GM23338 (cell line): ENCODE data around the gene RNF4. TPM values are rescaled to one million over a fixed set of nuclear protein-coding genes. Genes with fewer than 3 reads are reported as not detected.

Source experiments
- ATAC-seq: fragments of 200-7000 bp; cut with Tn5 transposase; 3 replicates; pipeline ENCODE4 v1.9.1; 2020
- DNase-seq: peaks from one replicate; pipeline ENCODE4 v3.0.0-alpha.2; 2015; ENCODE audit warnings: low spot score
- H2AFZ ChIP-seq: fragments of 200-600 bp; sonication (generic); 2 replicates; pipeline ENCODE4 v1.8.0; 2016; ENCODE audit warnings: antibody characterized with exemption, mild to moderate bottlenecking, moderate library complexity
- H3F3A ChIP-seq: fragments of 200-600 bp; sonication (generic); replicated peaks from 2 replicates; pipeline ENCODE4 v1.8.0; 2017; ENCODE audit warnings: antibody characterized with exemption, mixed run types, low read depth
- H3K27ac ChIP-seq: fragments of 200-600 bp; sonication (generic); 2 replicates; pipeline ENCODE4 v1.6.1; 2016; ENCODE audit warnings: low read depth
- H3K27me3 ChIP-seq: fragments of 200-600 bp; sonication (generic); 2 replicates; pipeline ENCODE4 v1.8.0; 2016; ENCODE audit warnings: mild to moderate bottlenecking, mixed run types, moderate library complexity; ENCODE audit not compliant: insufficient read depth
- H3K36me3 ChIP-seq: fragments of 200-600 bp; sonication (generic); 2 replicates; pipeline ENCODE4 v1.8.0; 2016; ENCODE audit warnings: mild to moderate bottlenecking; ENCODE audit not compliant: insufficient read depth
- H3K4me1 ChIP-seq: fragments of 200-600 bp; sonication (generic); 2 replicates; pipeline ENCODE4 v1.8.0; 2016; ENCODE audit warnings: mild to moderate bottlenecking, moderate library complexity; ENCODE audit not compliant: insufficient read depth
- H3K4me2 ChIP-seq: fragments of 200-600 bp; sonication (generic); 2 replicates; pipeline ENCODE4 v1.7.1; 2017; ENCODE audit warnings: mixed run types
- H3K4me3 ChIP-seq: fragments of 200-600 bp; sonication (generic); 2 replicates; pipeline ENCODE4 v1.6.1; 2016; ENCODE audit warnings: mixed run types
- H3K79me2 ChIP-seq: fragments of 200-600 bp; sonication (generic); replicated peaks from 2 replicates; pipeline ENCODE4 v1.8.0; 2017; ENCODE audit warnings: mild to moderate bottlenecking; ENCODE audit not compliant: insufficient read depth
- H3K9me2 ChIP-seq: fragments of 200-600 bp; sonication (generic); 2 replicates; pipeline ENCODE4 v1.8.0; 2017; ENCODE audit not compliant: insufficient read depth
- H4K20me1 ChIP-seq: fragments of 200-600 bp; sonication (generic); replicated peaks from 2 replicates; pipeline ENCODE4 v1.8.0; 2017; ENCODE audit warnings: mild to moderate bottlenecking; ENCODE audit not compliant: insufficient read depth
- H3K27ac Mint-ChIP-seq: 2 replicates; pipeline ENCODE4 v1.8.0; 2020; ENCODE audit warnings: inconsistent platforms, mild to moderate bottlenecking, moderate library complexity, mixed read lengths
- H3K27me3 Mint-ChIP-seq: 3 replicates; pipeline ENCODE4 v1.8.0; 2022; ENCODE audit warnings: low read depth, mild to moderate bottlenecking, moderate library complexity, mixed read lengths, inconsistent platforms; ENCODE audit not compliant: insufficient read depth, poor library complexity
- H3K36me3 Mint-ChIP-seq: 3 replicates; pipeline ENCODE4 v1.8.0; 2021; ENCODE audit warnings: low read depth, mild to moderate bottlenecking, inconsistent platforms, moderate library complexity, mixed read lengths
- H3K4me1 Mint-ChIP-seq: 3 replicates; pipeline ENCODE4 v1.8.0; 2020; ENCODE audit warnings: mild to moderate bottlenecking, inconsistent platforms, mixed read lengths
- H3K4me3 Mint-ChIP-seq: 3 replicates; pipeline ENCODE4 v1.8.0; 2021; ENCODE audit warnings: moderate library complexity, mild to moderate bottlenecking, inconsistent platforms, mixed read lengths
- H3K9me3 Mint-ChIP-seq: 3 replicates; pipeline ENCODE4 v1.8.0; 2020; ENCODE audit warnings: moderate library complexity, mild to moderate bottlenecking, inconsistent platforms, mixed read lengths
- CREB1 ChIP-seq: fragments of 250-450 bp; sonication (Bioruptor Pico); IDR thresholded peaks from 2 replicates; pipeline ENCODE4 v1.5.0; 2020; ENCODE audit warnings: low read depth, mild to moderate bottlenecking, moderate library complexity
- EZH2 ChIP-seq: fragments of 200-600 bp; sonication (generic); IDR thresholded peaks from one replicate; pipeline ENCODE4 v1.8.0; 2017; ENCODE audit warnings: antibody characterized with exemption, mild to moderate bottlenecking, low read depth; ENCODE audit not compliant: unreplicated experiment
- STAT1 ChIP-seq: IDR thresholded peaks from one replicate; pipeline ENCODE4 v1.6.1; 2016; ENCODE audit warnings: antibody characterized with exemption; ENCODE audit not compliant: unreplicated experiment
- polyA plus RNA-seq: library from polyadenylated mRNA; unstranded; fragments of >200 nt; fragmentation: Nextera tagmentation; extraction: Ambion mirVana; gene quantifications from 2 replicates; pipeline ENCODE4 v1.2.1, GENCODE V29; 2016
- total RNA-seq: library from RNA; depleted of rRNA; stranded (reverse); fragments of >200 nt; shearing (Covaris generic); gene quantifications from 2 replicates; pipeline ENCODE4 v1.2.3, GENCODE V29; 2014
- TF ChIP-seq, protein P1 (sequence below): IDR thresholded peaks from 2 replicates; pipeline ENCODE4 v1.6.1; 2016; ENCODE audit warnings: antibody characterized with exemption
- TF ChIP-seq, protein P2 (sequence below), 2 experiments: fragments of 200-600 bp in 1 of 2; sonication (generic) in 1 of 2; conservative IDR thresholded peaks; 2 replicates each; pipeline versions ENCODE4 v1.5.1 to v1.6.1; 2016 to 2017; ENCODE audit warnings: antibody characterized with exemption in 2 of 2, low read depth in 2 of 2, mild to moderate bottlenecking in 2 of 2, moderate library complexity in 1 of 2
- TF ChIP-seq, protein P3 (sequence below): IDR thresholded peaks from one replicate; pipeline ENCODE4 v1.6.1; 2018; ENCODE audit warnings: antibody characterized with exemption; ENCODE audit not compliant: unreplicated experiment

RNF4 gene
- total and polyA plus RNA-seq, 2 experiments from 2014 or later: 47.7 to 77.2 TPM

DNA sequence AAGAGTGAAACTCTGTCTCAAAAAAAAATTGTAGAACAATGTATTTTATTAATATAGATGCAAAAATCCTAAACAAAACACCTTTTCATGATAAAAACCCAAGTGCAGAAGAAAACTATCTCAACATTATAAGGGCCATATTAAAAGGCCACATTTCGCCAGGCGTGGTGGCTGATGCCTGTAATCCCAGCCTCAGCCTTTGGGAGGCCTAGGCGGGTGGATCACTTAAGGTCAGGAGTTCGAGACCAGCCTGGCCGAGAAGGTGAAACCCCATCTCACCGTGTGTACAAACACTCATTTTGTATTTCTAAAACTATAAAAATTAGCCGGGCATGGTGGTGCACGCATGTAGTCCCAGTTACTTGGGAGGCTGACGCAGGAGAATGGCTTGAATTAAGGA, 57.7 kb downstream of the RNF4 start (continued):
- TF ChIP-seq, protein P1, sequence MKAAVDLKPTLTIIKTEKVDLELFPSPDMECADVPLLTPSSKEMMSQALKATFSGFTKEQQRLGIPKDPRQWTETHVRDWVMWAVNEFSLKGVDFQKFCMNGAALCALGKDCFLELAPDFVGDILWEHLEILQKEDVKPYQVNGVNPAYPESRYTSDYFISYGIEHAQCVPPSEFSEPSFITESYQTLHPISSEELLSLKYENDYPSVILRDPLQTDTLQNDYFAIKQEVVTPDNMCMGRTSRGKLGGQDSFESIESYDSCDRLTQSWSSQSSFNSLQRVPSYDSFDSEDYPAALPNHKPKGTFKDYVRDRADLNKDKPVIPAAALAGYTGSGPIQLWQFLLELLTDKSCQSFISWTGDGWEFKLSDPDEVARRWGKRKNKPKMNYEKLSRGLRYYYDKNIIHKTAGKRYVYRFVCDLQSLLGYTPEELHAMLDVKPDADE: no peak
- TF ChIP-seq STAT1 (no peak), EZH2 (no peak)
- TF ChIP-seq, protein P2, sequence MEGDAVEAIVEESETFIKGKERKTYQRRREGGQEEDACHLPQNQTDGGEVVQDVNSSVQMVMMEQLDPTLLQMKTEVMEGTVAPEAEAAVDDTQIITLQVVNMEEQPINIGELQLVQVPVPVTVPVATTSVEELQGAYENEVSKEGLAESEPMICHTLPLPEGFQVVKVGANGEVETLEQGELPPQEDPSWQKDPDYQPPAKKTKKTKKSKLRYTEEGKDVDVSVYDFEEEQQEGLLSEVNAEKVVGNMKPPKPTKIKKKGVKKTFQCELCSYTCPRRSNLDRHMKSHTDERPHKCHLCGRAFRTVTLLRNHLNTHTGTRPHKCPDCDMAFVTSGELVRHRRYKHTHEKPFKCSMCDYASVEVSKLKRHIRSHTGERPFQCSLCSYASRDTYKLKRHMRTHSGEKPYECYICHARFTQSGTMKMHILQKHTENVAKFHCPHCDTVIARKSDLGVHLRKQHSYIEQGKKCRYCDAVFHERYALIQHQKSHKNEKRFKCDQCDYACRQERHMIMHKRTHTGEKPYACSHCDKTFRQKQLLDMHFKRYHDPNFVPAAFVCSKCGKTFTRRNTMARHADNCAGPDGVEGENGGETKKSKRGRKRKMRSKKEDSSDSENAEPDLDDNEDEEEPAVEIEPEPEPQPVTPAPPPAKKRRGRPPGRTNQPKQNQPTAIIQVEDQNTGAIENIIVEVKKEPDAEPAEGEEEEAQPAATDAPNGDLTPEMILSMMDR (conservative IDR thresholded peaks at IDR 0.05; ENCODE audit: low read depth in 2 of 2): no peak; a peak in 1 of 4 replicates

DNA sequence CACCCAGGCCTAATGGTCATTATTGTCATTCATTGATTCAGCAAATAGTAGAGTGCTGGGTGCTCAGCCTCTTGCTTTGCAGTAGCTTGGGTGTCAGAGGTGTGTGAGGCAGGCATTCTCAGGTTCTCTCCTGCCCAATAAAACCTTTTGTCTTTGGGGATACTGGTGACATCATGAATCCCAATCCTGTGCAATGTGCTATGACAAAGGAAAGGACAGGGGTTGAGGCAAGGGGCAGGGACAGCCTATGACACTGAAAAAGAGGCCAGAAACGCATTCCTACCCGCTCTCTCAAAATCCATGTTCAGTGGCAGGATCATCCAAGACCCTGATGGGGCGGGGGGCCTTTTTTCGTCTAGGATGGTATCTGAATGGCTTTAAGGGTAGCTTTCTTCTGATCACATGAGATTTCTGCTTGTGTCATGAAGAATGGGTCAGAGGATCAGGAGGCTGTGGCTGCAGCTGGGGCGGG, 66.0 kb downstream of the RNF4 start:
- Histone ChIP-seq H3K36me3 (no peaks in the 10 kb centered on the region), H3K27me3 (no peaks in the 10 kb centered on the region), H2AFZ (peak overlapping the region; percentile 11), H3K4me3 (peak overlapping the region; percentile 85), H3K9me2 (no peaks in the 10 kb centered on the region), H3K4me1 (peaks cover 11% of the 10 kb centered on the region), H3K4me2 (peak overlapping the region; percentile 81), H3K27ac (peak overlapping the region; percentile 92), H3K79me2 (peaks cover 27% of the 10 kb centered on the region), H3F3A (peaks cover 12% of the 10 kb centered on the region; the same call in 1 of the 2 replicates), H4K20me1 (peaks cover 23% of the 10 kb centered on the region)
- no peak for ATAC-seq
- peak; percentile 30; the same call in 1 of the 2 replicates for TF ChIP-seq CREB1 (CRISPR knock-in tag)
- TF ChIP-seq, protein P3, sequence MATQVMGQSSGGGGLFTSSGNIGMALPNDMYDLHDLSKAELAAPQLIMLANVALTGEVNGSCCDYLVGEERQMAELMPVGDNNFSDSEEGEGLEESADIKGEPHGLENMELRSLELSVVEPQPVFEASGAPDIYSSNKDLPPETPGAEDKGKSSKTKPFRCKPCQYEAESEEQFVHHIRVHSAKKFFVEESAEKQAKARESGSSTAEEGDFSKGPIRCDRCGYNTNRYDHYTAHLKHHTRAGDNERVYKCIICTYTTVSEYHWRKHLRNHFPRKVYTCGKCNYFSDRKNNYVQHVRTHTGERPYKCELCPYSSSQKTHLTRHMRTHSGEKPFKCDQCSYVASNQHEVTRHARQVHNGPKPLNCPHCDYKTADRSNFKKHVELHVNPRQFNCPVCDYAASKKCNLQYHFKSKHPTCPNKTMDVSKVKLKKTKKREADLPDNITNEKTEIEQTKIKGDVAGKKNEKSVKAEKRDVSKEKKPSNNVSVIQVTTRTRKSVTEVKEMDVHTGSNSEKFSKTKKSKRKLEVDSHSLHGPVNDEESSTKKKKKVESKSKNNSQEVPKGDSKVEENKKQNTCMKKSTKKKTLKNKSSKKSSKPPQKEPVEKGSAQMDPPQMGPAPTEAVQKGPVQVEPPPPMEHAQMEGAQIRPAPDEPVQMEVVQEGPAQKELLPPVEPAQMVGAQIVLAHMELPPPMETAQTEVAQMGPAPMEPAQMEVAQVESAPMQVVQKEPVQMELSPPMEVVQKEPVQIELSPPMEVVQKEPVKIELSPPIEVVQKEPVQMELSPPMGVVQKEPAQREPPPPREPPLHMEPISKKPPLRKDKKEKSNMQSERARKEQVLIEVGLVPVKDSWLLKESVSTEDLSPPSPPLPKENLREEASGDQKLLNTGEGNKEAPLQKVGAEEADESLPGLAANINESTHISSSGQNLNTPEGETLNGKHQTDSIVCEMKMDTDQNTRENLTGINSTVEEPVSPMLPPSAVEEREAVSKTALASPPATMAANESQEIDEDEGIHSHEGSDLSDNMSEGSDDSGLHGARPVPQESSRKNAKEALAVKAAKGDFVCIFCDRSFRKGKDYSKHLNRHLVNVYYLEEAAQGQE: no peak
- peaks cover 4% of the 10 kb centered on the region; the same call in 2 of the 3 replicates for H3K9me3 Mint-ChIP-seq
- H3K4me1 Mint-ChIP-seq: peaks cover 9% of the 10 kb centered on the region
- DNase-seq: no peak
- H3K4me3 Mint-ChIP-seq: peak overlapping the region; percentile 98
- H3K27ac Mint-ChIP-seq: peak overlapping the region; percentile 99
- peaks cover 10% of the 10 kb centered on the region for H3K36me3 Mint-ChIP-seq
- H3K27me3 Mint-ChIP-seq: peaks cover 17% of the 10 kb centered on the region
